ENCODE measurements around the gene POLDIP3.

DNA sequence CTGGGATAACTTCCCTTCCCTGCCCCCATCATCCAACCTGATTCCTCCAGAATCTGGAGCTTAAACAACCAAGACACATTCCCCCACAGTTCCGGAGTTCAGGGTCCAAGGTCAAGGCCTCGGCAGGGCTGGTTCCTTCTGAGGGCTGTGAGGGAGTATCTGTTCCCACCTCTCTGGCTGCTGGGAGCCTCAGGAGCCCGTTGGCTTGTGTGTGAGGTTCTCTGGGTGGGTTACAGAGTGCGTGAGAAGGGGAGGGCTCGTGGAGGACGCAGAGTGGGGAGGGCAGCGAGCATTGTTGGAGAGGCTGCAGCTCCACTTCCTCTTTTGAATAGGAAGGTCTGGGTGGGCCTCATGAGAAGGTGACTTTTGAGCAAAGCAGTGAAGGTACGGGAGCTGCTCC, 52.4 kb downstream of the POLDIP3 start:
- no peak for TF ChIP-seq POLR2A (IDR thresholded peaks at IDR 0.05)
- TF ChIP-seq, protein P1, sequence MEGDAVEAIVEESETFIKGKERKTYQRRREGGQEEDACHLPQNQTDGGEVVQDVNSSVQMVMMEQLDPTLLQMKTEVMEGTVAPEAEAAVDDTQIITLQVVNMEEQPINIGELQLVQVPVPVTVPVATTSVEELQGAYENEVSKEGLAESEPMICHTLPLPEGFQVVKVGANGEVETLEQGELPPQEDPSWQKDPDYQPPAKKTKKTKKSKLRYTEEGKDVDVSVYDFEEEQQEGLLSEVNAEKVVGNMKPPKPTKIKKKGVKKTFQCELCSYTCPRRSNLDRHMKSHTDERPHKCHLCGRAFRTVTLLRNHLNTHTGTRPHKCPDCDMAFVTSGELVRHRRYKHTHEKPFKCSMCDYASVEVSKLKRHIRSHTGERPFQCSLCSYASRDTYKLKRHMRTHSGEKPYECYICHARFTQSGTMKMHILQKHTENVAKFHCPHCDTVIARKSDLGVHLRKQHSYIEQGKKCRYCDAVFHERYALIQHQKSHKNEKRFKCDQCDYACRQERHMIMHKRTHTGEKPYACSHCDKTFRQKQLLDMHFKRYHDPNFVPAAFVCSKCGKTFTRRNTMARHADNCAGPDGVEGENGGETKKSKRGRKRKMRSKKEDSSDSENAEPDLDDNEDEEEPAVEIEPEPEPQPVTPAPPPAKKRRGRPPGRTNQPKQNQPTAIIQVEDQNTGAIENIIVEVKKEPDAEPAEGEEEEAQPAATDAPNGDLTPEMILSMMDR (IDR thresholded peaks at IDR 0.05) = no peak
